Upper lobe of left lung (tissue), 4 donors: ENCODE data around the gene MCM3AP.

ENCODE experiments used
- POLR2AphosphoS5 ChIP-seq, 2 donors: sonication (generic); formaldehyde crosslinking; IDR thresholded peaks; one replicate each; pipeline ENCODE4 v1.5.1; 2017; ENCODE audit warnings: antibody characterized with exemption in 2 of 2
- TF ChIP-seq, protein P1 (sequence below), 6 experiments: fragments of 450-650 bp in 4 of 6; fragments of 200-600 bp in 2 of 6; sonication (generic) in 2 of 6; IDR thresholded peaks; one replicate each; pipeline ENCODE4 v1.5.1; 2016 to 2019; ENCODE audit warnings: antibody characterized with exemption in 6 of 6

DNA sequence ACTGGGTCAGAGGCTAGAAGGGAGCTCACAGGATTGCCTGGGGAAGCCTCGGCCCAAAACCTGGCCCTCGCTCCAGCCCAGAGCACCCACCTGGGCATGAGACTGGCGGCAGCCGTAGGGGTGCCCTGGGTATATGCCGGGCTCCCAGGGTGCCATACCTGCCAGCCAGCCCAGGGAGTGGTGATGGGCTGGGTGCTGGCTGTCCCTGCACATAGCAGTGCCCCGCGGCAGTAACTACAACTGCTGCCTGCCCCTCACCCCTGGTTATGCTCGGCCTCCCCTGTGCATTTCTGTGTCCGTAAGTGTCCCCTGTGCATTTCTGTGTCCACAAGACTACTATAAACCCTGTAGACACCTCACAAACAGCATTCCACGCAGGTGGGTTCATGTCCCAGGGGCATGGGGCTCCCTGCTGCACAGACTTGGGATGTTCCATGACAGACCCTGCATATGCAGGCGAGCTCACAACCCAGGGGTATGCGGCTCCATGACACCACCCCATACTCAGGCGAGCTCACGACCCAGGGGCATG, 95.4 kb downstream of the MCM3AP start:
- TF ChIP-seq, protein P1, sequence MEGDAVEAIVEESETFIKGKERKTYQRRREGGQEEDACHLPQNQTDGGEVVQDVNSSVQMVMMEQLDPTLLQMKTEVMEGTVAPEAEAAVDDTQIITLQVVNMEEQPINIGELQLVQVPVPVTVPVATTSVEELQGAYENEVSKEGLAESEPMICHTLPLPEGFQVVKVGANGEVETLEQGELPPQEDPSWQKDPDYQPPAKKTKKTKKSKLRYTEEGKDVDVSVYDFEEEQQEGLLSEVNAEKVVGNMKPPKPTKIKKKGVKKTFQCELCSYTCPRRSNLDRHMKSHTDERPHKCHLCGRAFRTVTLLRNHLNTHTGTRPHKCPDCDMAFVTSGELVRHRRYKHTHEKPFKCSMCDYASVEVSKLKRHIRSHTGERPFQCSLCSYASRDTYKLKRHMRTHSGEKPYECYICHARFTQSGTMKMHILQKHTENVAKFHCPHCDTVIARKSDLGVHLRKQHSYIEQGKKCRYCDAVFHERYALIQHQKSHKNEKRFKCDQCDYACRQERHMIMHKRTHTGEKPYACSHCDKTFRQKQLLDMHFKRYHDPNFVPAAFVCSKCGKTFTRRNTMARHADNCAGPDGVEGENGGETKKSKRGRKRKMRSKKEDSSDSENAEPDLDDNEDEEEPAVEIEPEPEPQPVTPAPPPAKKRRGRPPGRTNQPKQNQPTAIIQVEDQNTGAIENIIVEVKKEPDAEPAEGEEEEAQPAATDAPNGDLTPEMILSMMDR (IDR thresholded peaks at IDR 0.05): no peak
- TF ChIP-seq POLR2AphosphoS5 (IDR thresholded peaks at IDR 0.05): no peak
